GM18873 (cell line): ENCODE data around the gene SMIM9.

Experiments used
- ATAC-seq: cut with Tn5 transposase; IDR thresholded peaks from one replicate; pipeline ENCODE4 v1.9.1; 2021; ENCODE audit warnings: mild to moderate bottlenecking, moderate library complexity, moderate number of reproducible peaks; ENCODE audit not compliant: unreplicated experiment, low FRiP score

Gene SMIM9

GRCh38 chrX:154784149-154784995, 50.1 kb downstream of the SMIM9 start:
- no peak for ATAC-seq

DNA sequence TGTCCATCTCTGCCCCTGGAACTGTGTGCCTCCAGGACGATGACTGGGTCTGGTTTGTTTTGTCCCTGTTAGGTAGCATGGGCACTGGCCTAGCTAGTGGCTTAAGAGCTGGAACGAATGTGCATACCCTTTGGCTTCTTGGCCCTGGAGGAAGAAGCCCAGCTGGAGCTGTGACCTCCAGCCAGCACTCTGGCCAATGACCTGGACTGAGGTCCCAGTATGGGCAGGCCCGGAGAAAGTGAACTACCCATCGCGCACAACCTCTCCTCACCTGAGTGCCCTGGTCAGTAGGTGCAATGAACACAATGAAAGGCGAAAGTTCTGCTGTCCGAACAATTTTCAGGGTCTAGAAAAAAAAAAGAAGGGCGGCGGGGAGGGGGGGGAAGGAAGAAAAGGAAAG, 53.5 kb downstream of the SMIM9 start:
- ATAC-seq = no peak

DNA sequence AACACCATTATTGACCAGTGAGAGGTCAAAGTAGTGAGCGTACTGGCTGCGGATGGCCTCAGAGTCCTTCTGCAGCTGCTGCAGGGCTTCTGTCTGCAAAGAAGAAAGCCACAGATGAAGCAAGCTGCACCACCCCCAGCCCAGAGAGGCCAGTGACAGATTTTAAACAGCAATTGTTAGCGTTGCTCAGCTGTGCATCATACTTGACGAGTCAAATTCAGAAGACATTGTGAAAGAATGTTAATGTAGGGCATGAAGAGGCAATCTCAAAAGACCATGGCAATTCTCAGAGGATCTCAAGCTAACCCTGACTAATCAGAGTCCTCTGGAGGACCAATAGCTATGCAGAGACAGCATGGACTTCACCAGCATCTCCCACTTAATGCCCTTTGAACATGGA, 55.2 kb downstream of the SMIM9 start:
- ATAC-seq = no peak

DNA sequence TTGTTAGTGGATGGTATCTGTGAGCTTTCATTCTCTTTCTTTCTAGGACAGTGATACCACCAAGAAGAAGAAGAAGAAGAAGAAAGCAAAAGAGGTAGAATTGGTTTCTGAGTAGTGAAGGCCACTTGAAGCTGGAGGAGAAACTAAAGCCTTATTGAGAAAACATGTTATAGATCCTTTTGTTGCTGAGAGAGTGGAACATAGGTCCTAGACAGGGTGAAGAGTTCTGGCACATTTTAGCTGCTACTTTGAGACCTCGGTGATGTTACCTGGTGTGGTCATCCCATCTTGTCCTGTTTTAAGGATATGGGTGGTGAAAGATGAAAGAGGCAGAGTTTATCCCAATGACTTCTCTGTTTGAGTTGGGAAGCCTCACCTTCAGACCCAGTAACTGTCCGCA, 57.7 kb downstream of the SMIM9 start:
- ATAC-seq = no peak

- no peak for ATAC-seq
Measured at GRCh38 chrX:154775419-154776349, 58.8 kb downstream of the SMIM9 start.

DNA sequence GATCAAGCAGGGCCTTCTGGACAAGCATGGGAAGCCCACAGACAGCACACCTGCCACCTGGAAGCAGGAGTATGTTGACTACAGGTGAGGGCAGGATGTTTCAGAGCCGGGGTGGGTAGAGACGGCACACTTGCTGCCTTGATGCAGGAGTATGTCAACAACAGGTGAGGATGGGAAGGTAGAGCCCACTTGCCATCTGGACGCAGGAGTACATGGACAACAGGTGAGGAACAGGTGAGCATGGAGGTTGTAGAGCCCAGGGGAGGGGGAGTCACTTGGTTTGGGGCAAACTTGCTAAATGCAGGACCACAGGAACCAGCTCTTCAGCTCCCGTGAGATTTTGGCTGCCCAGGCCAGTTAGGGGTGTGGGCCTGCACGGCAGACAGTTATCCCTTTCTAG, 59.8 kb downstream of the SMIM9 start:
- no peak for ATAC-seq
